ENCODE data around the gene CARMIL3.

Gene CARMIL3

GRCh38 chr14:24115422-24116127 lies 63.8 kb downstream of the CARMIL3 start:
- no peak for DNase-seq (ENCODE audit: low spot score)

- DNase-seq (ENCODE audit: low spot score) = no peak
Observed at GRCh38 chr14:24116128-24116814, 64.5 kb downstream of the CARMIL3 start.

- no peak for DNase-seq (ENCODE audit: low spot score)
Observed at GRCh38 chr14:24117179-24117578, 65.4 kb downstream of the CARMIL3 start.
